OCI-LY3 (cell line): ENCODE measurements around the gene PITPNM2.
A peak's percentile ranks its signal among the peaks of the same experiment; 100 is the strongest.

Experiments used
- H2AFZ ChIP-seq: fragments of 200-600, 300-600 bp; shearing (Covaris generic); 2 replicates; pipeline ENCODE4 v1.6.0; 2014; ENCODE audit warnings: antibody characterized with exemption, low read depth, low read length
- H3K27ac ChIP-seq: fragments of 200-600, 300-600 bp; sonication (generic); 2 replicates; pipeline ENCODE4 v1.5.1; 2014; ENCODE audit warnings: mild to moderate bottlenecking, low read length, moderate library complexity, mixed read lengths
- H3K27me3 ChIP-seq: fragments of 200-600, 300-600 bp; sonication (generic); 2 replicates; pipeline ENCODE4 v1.6.1; 2014; ENCODE audit warnings: low read depth, low read length, mixed read lengths
- H3K36me3 ChIP-seq: fragments of 200-600, 300-600 bp; sonication (generic); replicated peaks from 2 replicates; pipeline ENCODE3; 2014; ENCODE audit warnings: low read depth, low read length, mixed read lengths
- H3K4me1 ChIP-seq: fragments of 300-600, 200-600 bp; sonication (generic); 2 replicates; pipeline ENCODE4 v1.6.1; 2014; ENCODE audit warnings: low read length, mixed read lengths
- H3K4me2 ChIP-seq: fragments of 200-600, 300-600 bp; sonication (generic); 2 replicates; pipeline ENCODE4 v1.6.1; 2014; ENCODE audit warnings: low read length, mixed read lengths
- H3K4me3 ChIP-seq: fragments of 300-600, 200-600 bp; sonication (generic); 2 replicates; pipeline ENCODE4 v1.5.1; 2014; ENCODE audit warnings: antibody characterized with exemption, mild to moderate bottlenecking, low read length, moderate library complexity
- H3K79me2 ChIP-seq: fragments of 300-600, 200-600 bp; shearing (Covaris generic); 2 replicates; pipeline ENCODE4 v1.6.1; 2014; ENCODE audit warnings: mild to moderate bottlenecking, low read length, mixed read lengths
- H3K9ac ChIP-seq: fragments of 300-600, 200-600 bp; shearing (Covaris generic); 2 replicates; pipeline ENCODE4 v1.6.0; 2014; ENCODE audit warnings: mild to moderate bottlenecking, low read length, moderate library complexity
- H3K9me3 ChIP-seq: fragments of 200-600, 300-600 bp; shearing (Covaris generic); 2 replicates; pipeline ENCODE4 v1.6.1; 2014; ENCODE audit warnings: low read length, mixed read lengths; ENCODE audit not compliant: insufficient read depth
- H4K20me1 ChIP-seq: fragments of 200-600, 300-600 bp; sonication (generic); 2 replicates; pipeline ENCODE4 v1.6.1; 2016; ENCODE audit warnings: low read length, mixed read lengths; ENCODE audit not compliant: insufficient read depth
- CTCF ChIP-seq: fragments of 200-600, 300-600 bp; sonication (generic); IDR thresholded peaks from 2 replicates; pipeline ENCODE4 v1.5.1; 2014; ENCODE audit warnings: antibody characterized with exemption, low read length, low read depth
- EZH2phosphoT487 ChIP-seq: fragments of 200-600 bp; shearing (Covaris generic); IDR thresholded peaks from 2 replicates; pipeline ENCODE4 v1.6.1; 2018; ENCODE audit warnings: antibody characterized with exemption, mixed run types, low read depth

Gene PITPNM2

GRCh38 chr12:123150744-123151456, at the start of gene PITPNM2:
Gene PITPNM2 (minus strand): TSS chr12:123151090. CDS start chr12:123034590, 116,500 bp downstream.
- TF ChIP-seq CTCF (no peak), EZH2phosphoT487 (no peak)
- H4K20me1 ChIP-seq = no peaks in the 10 kb centered on the region
- peaks cover 4% of the 10 kb centered on the region; the same call in 1 of the 2 replicates for H3K4me1 ChIP-seq
- peak within 1 kb of the TSS; percentile 65 for H3K9ac ChIP-seq
- H3K9me3 ChIP-seq = no peaks in the 10 kb centered on the region
- peak within 1 kb of the TSS; percentile 96 for H3K4me3 ChIP-seq
- peak within 1 kb of the TSS; percentile 94; the same call in 1 of the 2 replicates for H2AFZ ChIP-seq
- H3K27ac ChIP-seq = no peak within 1 kb of the TSS
- H3K79me2 ChIP-seq = no peaks in the 10 kb centered on the region
- H3K27me3 ChIP-seq = 0 out of 2 replicates have a peak, but pooled peaks cover 5% of the 10 kb centered on the region
- H3K36me3 ChIP-seq = peaks cover 10% of the 10 kb centered on the region
- peak within 1 kb of the TSS; percentile 98 for H3K4me2 ChIP-seq

GRCh38 chr12:123200414-123200813, 49.5 kb upstream of the PITPNM2 start:
- H2AFZ ChIP-seq = no peak overlapping the region
- no peak for TF ChIP-seq CTCF
- TF ChIP-seq EZH2phosphoT487 = no peak
- peaks cover 39% of the 10 kb centered on the region for H3K36me3 ChIP-seq
- no peaks in the 10 kb centered on the region for H3K9me3 ChIP-seq
- no peaks in the 10 kb centered on the region for H3K4me1 ChIP-seq
- H3K27ac ChIP-seq = no peak overlapping the region
- H4K20me1 ChIP-seq = no peaks in the 10 kb centered on the region
- H3K9ac ChIP-seq = no peak overlapping the region
- no peak overlapping the region for H3K4me2 ChIP-seq
- no peaks in the 10 kb centered on the region for H3K79me2 ChIP-seq
- no peaks in the 10 kb centered on the region for H3K27me3 ChIP-seq
- no peak overlapping the region for H3K4me3 ChIP-seq

- no peaks in the 10 kb centered on the region for H3K79me2 ChIP-seq
- no peak overlapping the region for H3K27ac ChIP-seq
- peaks cover 39% of the 10 kb centered on the region for H3K36me3 ChIP-seq
- no peaks in the 10 kb centered on the region for H4K20me1 ChIP-seq
- H3K9ac ChIP-seq = no peak overlapping the region
- H3K9me3 ChIP-seq = no peaks in the 10 kb centered on the region
- no peaks in the 10 kb centered on the region for H3K27me3 ChIP-seq
- no peak overlapping the region for H3K4me3 ChIP-seq
- no peak overlapping the region for H2AFZ ChIP-seq
- H3K4me2 ChIP-seq = no peak overlapping the region
- TF ChIP-seq CTCF = no peak
- TF ChIP-seq EZH2phosphoT487 = no peak
- H3K4me1 ChIP-seq = no peaks in the 10 kb centered on the region
Observed at GRCh38 chr12:123199936-123200335, 49.0 kb upstream of the PITPNM2 start.

- H4K20me1 ChIP-seq = no peaks in the 10 kb centered on the region; the same call in 1 of the 2 replicates
- TF ChIP-seq EZH2phosphoT487 (no peak), CTCF (no peak)
- no peak overlapping the region for H3K4me3 ChIP-seq
- H3K4me1 ChIP-seq = no peaks in the 10 kb centered on the region
- H3K4me2 ChIP-seq = no peak overlapping the region
- H3K9me3 ChIP-seq = no peaks in the 10 kb centered on the region
- H3K27ac ChIP-seq = no peak overlapping the region
- H2AFZ ChIP-seq = no peak overlapping the region
- no peaks in the 10 kb centered on the region for H3K79me2 ChIP-seq
- peaks cover 25% of the 10 kb centered on the region for H3K36me3 ChIP-seq
- H3K27me3 ChIP-seq = no peaks in the 10 kb centered on the region
- no peak overlapping the region for H3K9ac ChIP-seq
Observed at GRCh38 chr12:123187637-123188036, 36.7 kb upstream of the PITPNM2 start.
